Measurements from ENCODE around the gene LMNB1. TPM values are rescaled to one million over a fixed set of nuclear protein-coding genes. Genes with fewer than 3 reads are reported as not detected.

The LMNB1 gene
- total RNA-seq, 6 donors from 2014 or later, result 11.1 to 18.5 (median 15.9) TPM

- DNase-seq, result no peak
- 70 to 78% methylated on average over 3 of the region's 3 CpGs for WGBS, 2 donors
These were observed 70.9 kb downstream of the LMNB1 start for GRCh38 chr5:126847826-126848251.

GRCh38 chr5:126848253-126848652 is 71.3 kb downstream of the LMNB1 start:
- no peaks in the 10 kb centered on the region for H3K9me3 ChIP-seq
- no peaks in the 10 kb centered on the region for H3K27me3 ChIP-seq
- no peak overlapping the region for H3K4me3 ChIP-seq
- TF ChIP-seq, protein P1, sequence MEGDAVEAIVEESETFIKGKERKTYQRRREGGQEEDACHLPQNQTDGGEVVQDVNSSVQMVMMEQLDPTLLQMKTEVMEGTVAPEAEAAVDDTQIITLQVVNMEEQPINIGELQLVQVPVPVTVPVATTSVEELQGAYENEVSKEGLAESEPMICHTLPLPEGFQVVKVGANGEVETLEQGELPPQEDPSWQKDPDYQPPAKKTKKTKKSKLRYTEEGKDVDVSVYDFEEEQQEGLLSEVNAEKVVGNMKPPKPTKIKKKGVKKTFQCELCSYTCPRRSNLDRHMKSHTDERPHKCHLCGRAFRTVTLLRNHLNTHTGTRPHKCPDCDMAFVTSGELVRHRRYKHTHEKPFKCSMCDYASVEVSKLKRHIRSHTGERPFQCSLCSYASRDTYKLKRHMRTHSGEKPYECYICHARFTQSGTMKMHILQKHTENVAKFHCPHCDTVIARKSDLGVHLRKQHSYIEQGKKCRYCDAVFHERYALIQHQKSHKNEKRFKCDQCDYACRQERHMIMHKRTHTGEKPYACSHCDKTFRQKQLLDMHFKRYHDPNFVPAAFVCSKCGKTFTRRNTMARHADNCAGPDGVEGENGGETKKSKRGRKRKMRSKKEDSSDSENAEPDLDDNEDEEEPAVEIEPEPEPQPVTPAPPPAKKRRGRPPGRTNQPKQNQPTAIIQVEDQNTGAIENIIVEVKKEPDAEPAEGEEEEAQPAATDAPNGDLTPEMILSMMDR (IDR thresholded peaks at IDR 0.05), result no peak
- H3K27ac ChIP-seq, result peak overlapping the region in 1 of 4 donors; percentile 60
- ATAC-seq (ENCODE audit: low FRiP score in 2 of 2) (peak in 1 of 2 donors; percentile 24), DNase-seq (no peak)
- H3K4me1 ChIP-seq, result peaks cover 0 to 16% (median 9%) of the 10 kb centered on the region in 4 donors
- H3K36me3 ChIP-seq, result no peaks in the 10 kb centered on the region
- WGBS, 2 donors, result 76 to 87% methylated on average over 8 of the region's 8 CpGs

More at GRCh38 chr5:126847826-126848251, 70.9 kb downstream of the LMNB1 start:
- Histone ChIP-seq H3K4me3 (no peak overlapping the region), H3K27me3 (no peaks in the 10 kb centered on the region), H3K36me3 (no peaks in the 10 kb centered on the region), H3K27ac (no peak overlapping the region), H3K9me3 (no peaks in the 10 kb centered on the region), H3K4me1 (peaks cover 0 to 16% (median 9%) of the 10 kb centered on the region in 4 donors)
- ATAC-seq (ENCODE audit: low FRiP score in 2 of 2), result peak in 1 of 2 donors; percentile 28
- TF ChIP-seq EP300 (IDR thresholded peaks at IDR 0.05) (no peak), POLR2A (IDR thresholded peaks at IDR 0.05) (no peak), POLR2AphosphoS5 (IDR thresholded peaks at IDR 0.05) (no peak)
- TF ChIP-seq, protein P1 (IDR thresholded peaks at IDR 0.05), result no peak

GRCh38 chr5:126849101-126849678 is 72.3 kb downstream of the LMNB1 start:
- H3K9me3 ChIP-seq, result no peaks in the 10 kb centered on the region
- WGBS, 2 donors, result 58 to 70% methylated on average over 3 of the region's 3 CpGs
- ATAC-seq (ENCODE audit: low FRiP score in 2 of 2) (peak in 1 of 2 donors; percentile 67), DNase-seq (no peak)
- H3K4me1 ChIP-seq, result peaks cover 0 to 16% (median 9%) of the 10 kb centered on the region in 4 donors
- H3K4me3 ChIP-seq, result no peak overlapping the region
- no peak for TF ChIP-seq POLR2A (IDR thresholded peaks at IDR 0.05)
- TF ChIP-seq EP300 (IDR thresholded peaks at IDR 0.05), result no peak
- no peak for TF ChIP-seq POLR2AphosphoS5 (IDR thresholded peaks at IDR 0.05)
- TF ChIP-seq, protein P1 (IDR thresholded peaks at IDR 0.05), result no peak
- no peak overlapping the region for H3K27ac ChIP-seq
- no peaks in the 10 kb centered on the region for H3K36me3 ChIP-seq
- H3K27me3 ChIP-seq, result no peaks in the 10 kb centered on the region

GRCh38 chr5:126851501-126852011 is 74.6 kb downstream of the LMNB1 start:
- ATAC-seq (ENCODE audit: low FRiP score in 2 of 2) (peak in 1 of 2 donors; percentile 51), DNase-seq (no peak)
- Histone ChIP-seq H3K4me1 (peaks cover 0 to 11% (median 4%) of the 10 kb centered on the region in 4 donors), H3K27me3 (no peaks in the 10 kb centered on the region), H3K4me3 (no peak overlapping the region), H3K9me3 (no peaks in the 10 kb centered on the region), H3K27ac (peak overlapping the region in 2 of 4 donors; percentile 9 to 49), H3K36me3 (no peaks in the 10 kb centered on the region)
- WGBS, 2 donors, result 86 to 91% methylated on average over 13 to 14 of the region's 14 CpGs
- TF ChIP-seq POLR2AphosphoS5 (IDR thresholded peaks at IDR 0.05), result no peak

- peak overlapping the region in 2 of 4 donors; percentile 47 to 49 for H3K27ac ChIP-seq
- H3K36me3 ChIP-seq, result no peaks in the 10 kb centered on the region
- no peak overlapping the region for H3K4me3 ChIP-seq
- DNase-seq (no peak), ATAC-seq (ENCODE audit: low FRiP score in 2 of 2) (peak in 1 of 2 donors; percentile 73)
- 39 to 48% methylated on average over 4 of the region's 4 CpGs for WGBS, 2 donors
- H3K9me3 ChIP-seq, result no peaks in the 10 kb centered on the region
- peaks cover 0 to 11% (median 4%) of the 10 kb centered on the region in 4 donors for H3K4me1 ChIP-seq
- TF ChIP-seq POLR2A (IDR thresholded peaks at IDR 0.05) (no peak), EP300 (IDR thresholded peaks at IDR 0.05) (no peak), POLR2AphosphoS5 (IDR thresholded peaks at IDR 0.05) (no peak)
- TF ChIP-seq, protein P1 (IDR thresholded peaks at IDR 0.05), result no peak
- H3K27me3 ChIP-seq, result no peaks in the 10 kb centered on the region
These were observed 75.2 kb downstream of the LMNB1 start for GRCh38 chr5:126852091-126852571.

Data from upper lobe of left lung (tissue), 6 donors.